H4 (cell line): ENCODE measurements around the gene IRAK3. TPM values are rescaled to one million over a fixed set of nuclear protein-coding genes. Genes with fewer than 3 reads are reported as not detected.
"Not testable (repeated sequence)": the region's sequence is repeated elsewhere in the genome, so short reads cannot be mapped to it uniquely, and the experiment has no call there.

ENCODE experiments used
- DNase-seq: peaks from one replicate; pipeline ENCODE4 v3.0.0-alpha.2; 2015; ENCODE audit warnings: low spot score
- total RNA-seq: library from RNA; depleted of rRNA; stranded (reverse); fragments of >200 nt; shearing (Covaris generic); gene quantifications from 2 replicates; pipeline ENCODE4 v1.2.3, GENCODE V29; 2014; rRNA removed

Gene IRAK3
- total RNA-seq, 1 experiment from 2014 or later: 0.02 TPM

- not testable (repeated sequence) for DNase-seq
Measured at GRCh38 chr12:66303316-66303804, 114.3 kb downstream of the IRAK3 start.

Other genes starting within 250 kb of the IRAK3 start
- gene LLPH, start 58.5 kb upstream of the IRAK3 start, total RNA-seq: 29.6 and 34.4 TPM in 2 replicates
- gene TMBIM4, start 19.2 kb upstream of the IRAK3 start, total RNA-seq: 114 and 182 TPM in 2 replicates
- 0.76 and 1.9 TPM in 2 replicates for gene HELB, start 113.3 kb downstream of the IRAK3 start, total RNA-seq